ENCODE results near the gene DDX27.
"Not testable (repeated sequence)": the region's sequence is repeated elsewhere in the genome, so short reads cannot be mapped to it uniquely, and the experiment has no call there.

The DDX27 gene

GRCh38 chr20:49207076-49207475 is 12.1 kb upstream of the DDX27 start:
- DNase-seq (ENCODE audit: low spot score) = no peak

- no peak for DNase-seq (ENCODE audit: low spot score)
Observed at GRCh38 chr20:49210101-49210756, 9.0 kb upstream of the DDX27 start.

DNA sequence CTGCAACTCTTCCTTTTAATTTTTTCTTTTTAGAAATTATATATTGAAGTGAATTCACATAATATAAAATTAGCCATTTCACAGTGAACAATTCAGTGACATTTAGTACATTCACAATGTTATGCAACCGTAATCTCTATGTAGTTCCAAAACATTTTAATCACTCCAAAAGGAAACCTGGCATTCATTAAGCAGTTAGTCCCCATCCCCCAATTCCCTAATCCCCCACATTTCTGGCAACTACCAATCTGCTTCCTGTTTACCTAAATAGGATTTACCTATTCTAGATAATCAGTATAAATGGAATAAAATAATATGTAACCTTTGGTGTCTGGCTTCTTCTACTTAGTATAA is 8.5 kb upstream of the DDX27 start:
- DNase-seq (ENCODE audit: low spot score) = no peak

DNA sequence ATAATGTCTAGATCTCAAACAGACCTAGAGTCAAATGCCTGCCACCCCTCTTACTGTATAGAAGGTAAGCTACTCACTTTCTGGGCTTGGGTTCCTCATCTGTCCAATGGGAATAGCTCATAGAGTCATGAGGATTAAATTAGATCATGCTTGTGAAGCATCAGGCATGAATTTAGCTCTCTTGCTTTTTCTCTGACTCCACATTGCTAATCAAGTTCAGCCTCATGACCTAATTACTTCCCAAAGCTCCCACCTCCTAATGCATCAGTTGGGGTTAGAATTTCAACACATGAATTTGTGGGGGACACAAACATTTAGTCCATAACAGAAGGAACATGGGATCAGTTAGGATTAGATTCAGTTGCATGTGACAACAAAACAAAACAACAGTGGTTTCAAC is 4.6 kb upstream of the DDX27 start:
- DNase-seq (ENCODE audit: low spot score) = no peak

DNA sequence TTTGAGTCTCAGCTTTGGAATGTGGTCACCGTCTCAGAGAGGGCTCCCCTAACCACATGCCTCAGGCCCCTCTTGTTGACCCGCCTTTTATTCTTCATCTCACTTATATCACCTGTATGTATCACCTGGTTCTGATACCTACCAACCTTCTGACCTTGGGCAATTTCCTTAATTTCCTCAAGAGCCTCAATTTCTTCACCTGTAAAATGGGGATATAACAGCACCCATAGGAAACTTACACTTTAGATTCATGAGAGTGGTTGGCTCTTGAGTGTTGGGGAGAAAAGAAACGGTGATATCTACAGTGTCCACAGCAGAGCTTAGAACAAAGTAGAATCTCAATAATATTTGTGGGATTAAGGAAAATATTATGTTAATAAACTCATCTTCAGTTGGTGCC is 4.0 kb upstream of the DDX27 start:
- no peak for DNase-seq (ENCODE audit: low spot score)

GRCh38 chr20:49216991-49217578 is 2.1 kb upstream of the DDX27 start:
- peak; percentile 79 for DNase-seq (ENCODE audit: low spot score)

- not testable (repeated sequence) for DNase-seq (ENCODE audit: low spot score)
Observed at GRCh38 chr20:49218739-49219090, 501 bp upstream of the DDX27 start.

DNA sequence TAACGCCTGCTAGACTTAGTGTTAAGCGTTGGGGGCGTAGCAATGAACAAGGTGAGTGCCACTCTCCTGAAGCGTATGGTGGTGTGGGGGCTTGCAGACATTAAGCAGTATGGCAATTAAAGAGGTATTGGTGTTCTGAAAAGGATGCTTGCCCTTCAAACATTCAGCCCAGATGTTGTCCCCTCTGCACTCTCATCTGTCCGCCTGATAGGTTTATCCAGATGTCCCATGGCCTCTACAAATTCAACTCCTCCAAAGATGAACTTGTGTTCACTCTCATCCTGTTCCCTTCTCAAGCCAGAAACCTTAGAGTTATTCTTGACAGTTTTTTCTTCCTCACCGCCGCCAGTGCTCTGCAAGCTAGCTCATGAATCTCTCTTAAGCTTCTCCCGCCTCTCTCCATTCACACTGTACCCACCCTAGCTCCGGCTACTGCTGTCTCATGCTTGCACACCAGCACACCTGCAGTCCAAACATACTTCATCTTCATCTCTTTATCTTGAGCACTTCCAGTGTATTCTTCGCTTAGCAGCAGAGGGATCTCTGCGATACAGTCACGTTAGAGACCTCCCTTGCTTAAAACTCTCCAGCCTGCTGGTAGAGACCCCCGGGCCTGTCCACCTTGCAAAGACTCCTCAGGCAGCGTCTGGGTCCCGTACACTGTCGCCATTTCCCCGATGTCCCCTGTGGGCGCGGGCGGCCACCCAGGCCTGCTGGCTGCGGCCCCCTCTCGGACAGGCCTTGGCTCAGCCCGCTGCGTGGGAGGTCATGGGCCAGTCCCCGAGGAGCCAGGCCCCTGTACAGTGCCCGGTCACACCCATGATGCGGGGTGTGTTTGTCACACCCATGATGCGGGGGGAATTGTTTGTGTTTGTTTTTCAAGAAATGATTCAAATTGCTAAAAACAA is 962 bp downstream of the DDX27 start:
- no peak for DNase-seq (ENCODE audit: low spot score)

GRCh38 chr20:49225896-49226295 is 6.7 kb downstream of the DDX27 start:
- DNase-seq (ENCODE audit: low spot score) = no peak

DNA sequence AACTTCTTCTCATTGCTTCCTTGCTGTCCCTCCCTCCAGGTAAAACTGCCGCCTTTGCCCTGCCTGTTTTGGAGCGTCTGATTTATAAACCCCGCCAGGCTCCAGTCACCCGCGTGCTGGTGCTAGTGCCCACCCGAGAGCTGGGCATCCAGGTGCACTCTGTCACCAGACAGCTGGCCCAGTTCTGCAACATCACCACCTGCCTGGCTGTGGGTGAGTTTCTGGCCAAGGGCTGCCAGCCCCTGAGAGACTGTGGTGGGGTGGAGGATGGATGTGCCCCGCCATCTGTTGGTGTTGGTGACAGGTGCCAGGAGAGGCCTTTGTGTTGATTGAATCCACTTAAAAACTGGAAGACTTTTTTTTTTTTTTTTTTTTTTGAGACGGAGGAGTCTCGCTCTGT is 9.5 kb downstream of the DDX27 start:
- no peak for DNase-seq (ENCODE audit: low spot score)

DNA sequence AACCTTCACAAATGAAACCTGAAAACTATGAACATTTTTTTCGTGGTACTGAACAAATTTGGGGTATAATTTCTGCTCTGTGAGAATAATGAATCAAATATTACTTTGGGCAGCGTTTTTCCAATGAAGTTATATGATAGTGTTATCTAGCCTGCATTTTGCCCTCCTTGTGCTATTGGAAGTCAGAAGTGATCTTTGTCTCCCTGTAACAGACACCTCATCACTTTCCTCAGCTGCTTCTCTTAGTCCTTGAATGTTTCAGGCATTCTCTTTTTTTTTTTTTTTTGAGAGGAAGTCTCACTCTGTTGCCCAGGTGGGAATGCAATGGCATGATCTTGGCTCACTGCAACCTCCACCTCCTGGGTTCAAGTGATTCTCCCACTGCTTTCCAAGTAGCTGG is 10.2 kb downstream of the DDX27 start:
- DNase-seq (ENCODE audit: low spot score) = no peak

DNA sequence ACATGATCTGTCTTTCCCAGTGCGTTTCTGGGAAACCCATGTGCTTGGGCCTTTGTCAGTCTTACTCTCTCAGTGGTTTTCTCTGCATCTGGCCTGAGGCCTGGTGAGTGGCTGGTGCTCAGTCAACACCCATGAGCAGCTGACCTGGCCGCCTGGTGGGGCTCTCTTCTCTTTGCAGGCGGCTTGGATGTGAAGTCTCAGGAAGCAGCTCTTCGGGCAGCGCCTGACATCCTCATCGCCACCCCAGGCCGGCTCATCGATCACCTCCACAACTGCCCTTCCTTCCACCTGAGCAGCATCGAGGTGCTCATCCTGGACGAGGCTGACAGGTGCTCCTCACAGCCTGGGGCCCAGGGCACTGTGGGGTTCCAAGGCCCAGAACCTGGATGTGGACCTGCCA is 10.8 kb downstream of the DDX27 start:
- no peak for DNase-seq (ENCODE audit: low spot score)

GRCh38 chr20:49230561-49231133 is 11.4 kb downstream of the DDX27 start:
- DNase-seq (ENCODE audit: low spot score) = peak; percentile 27

GRCh38 chr20:49231471-49231870 is 12.3 kb downstream of the DDX27 start:
- DNase-seq (ENCODE audit: low spot score) = no peak

- DNase-seq (ENCODE audit: low spot score) = no peak
Observed at GRCh38 chr20:49233226-49233625, 14.0 kb downstream of the DDX27 start.

DNA sequence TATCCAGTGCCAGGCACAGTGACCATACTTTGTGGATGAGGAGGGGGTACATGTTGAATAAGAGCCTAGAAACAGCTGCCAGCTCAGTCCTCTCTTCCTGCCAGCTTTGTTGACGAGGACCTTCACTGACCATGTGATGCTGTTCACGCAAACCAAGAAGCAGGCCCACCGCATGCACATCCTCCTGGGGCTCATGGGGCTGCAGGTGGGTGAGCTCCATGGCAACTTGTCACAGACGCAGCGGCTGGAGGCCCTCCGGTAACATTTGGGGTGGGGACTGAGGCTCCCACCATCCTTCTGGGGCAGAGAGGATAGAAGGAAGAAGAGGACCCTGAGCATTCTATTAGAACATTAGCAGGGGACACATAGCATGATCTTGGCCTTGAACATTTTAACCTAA is 15.6 kb downstream of the DDX27 start:
- no peak for DNase-seq (ENCODE audit: low spot score)

DNA sequence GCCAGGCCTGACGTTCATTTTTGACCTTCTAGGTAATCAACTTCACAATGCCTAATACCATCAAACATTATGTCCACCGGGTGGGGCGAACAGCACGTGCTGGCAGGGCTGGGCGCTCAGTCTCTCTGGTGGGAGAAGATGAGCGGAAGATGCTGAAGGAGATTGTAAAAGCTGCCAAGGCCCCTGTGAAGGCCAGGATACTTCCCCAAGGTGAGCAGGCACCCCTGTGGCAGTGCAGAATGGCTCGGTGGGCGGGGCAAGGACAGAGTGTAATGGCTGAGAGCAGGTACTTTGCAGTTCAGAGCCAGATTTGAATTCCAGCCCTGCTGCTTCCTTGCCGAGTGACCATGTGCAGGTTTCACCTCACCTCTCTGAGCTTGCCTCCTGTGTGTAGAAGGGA is 17.1 kb downstream of the DDX27 start:
- DNase-seq (ENCODE audit: low spot score) = no peak

DNA sequence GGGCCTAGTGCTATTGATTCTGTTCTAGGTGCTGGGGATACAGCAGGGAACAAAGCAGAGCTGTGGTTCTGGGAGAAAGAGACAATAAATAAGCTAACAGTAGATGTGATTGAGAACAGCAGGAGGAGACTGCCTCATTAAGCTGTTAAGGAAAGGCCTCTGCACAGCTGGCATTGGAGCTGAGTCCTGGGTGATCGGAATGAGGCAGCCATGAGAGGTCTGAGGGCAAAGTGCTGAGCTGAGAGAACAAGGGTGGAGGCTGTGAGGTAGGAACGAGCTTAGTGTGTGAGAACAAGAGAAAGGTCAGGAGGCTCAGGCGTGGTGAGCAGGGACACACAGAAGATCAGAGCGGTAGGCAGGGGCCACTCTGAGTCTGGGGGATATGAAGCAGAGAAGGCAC is 18.3 kb downstream of the DDX27 start:
- no peak for DNase-seq (ENCODE audit: low spot score)

DNA sequence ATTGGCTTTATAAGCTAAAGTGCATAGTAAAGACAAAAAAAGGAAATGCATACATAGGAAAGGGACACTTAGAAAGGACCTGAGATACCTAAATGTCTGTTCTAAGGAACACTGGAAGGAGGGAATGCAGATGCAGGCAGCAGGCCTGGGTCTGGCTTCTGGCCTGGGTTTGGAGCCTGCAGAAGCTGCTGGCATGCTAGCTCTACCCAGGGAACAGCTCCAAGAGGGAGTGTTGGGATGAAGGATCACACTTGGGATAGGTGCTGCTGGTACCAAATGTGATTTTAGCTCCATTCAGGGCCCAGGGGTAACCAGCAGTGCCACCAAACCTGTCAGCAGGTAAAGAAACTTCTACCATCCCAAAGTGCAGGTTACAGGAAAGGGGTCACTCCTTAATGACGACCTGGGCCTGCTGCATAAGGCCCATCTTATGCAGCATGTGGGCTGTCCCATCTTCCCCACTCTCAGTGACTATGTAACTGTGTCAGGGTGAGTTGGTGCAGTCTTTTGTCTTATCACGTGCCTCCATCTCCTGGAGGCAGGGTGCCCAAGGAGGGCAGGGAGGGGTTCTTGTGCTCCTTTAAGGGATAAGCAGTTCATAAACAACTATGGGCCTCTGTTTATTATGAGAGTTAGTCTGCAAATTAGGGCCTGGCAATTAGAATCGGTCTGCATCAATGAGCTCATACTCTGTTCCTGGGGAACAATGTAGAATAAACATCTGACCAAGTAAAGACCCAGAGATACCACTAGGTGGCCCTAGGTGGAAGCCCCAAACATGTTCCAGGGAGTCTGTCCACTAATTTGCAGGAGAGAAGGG is 26.9 kb downstream of the DDX27 start:
- DNase-seq (ENCODE audit: low spot score) = peak; percentile 77

DNA sequence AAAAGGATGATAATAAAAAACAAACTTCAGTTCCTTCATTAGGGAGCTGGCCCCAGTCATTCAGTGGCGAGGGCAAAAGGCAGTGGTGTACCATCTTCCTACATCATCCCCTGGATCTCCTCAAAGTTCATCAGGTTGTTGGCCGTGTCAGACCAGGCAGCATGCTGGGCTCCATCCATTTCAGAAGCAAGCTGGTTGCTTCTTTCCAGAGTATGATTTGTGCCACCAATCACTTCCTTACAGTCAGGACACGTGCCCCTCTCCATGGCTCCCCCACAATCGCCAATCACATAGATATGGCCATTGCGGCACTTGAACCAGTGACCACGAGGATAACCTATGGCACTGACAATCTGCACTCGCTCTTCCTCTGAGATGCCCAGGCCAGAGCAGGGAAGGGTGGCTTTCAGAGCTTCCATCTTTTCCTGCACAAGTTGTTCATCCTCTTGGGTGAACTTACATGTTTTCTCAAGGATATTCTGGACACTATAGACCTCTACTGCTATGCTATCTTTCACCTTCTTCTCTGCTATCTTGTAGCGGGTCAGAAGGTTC is 28.0 kb downstream of the DDX27 start:
- DNase-seq (ENCODE audit: low spot score) = no peak

DNA sequence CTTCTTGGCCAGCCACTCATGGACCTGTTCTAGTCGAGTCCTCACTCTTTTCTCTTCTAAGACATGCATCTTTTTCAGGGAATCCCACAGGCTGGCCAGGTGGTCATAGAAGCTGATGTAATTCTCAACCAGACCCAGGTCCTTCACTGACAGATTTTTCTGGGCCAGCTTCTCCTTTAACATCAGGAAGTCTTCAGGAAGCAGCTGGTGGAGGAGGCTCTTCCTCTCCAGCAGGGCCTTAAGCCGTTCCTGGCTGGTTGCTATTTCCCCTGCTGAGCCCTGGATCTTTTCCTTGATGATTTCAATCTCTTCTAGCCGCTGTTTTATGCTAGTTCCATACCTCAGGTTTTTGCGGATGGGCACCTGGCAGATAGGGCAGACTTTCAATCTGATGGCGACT is 28.6 kb downstream of the DDX27 start:
- DNase-seq (ENCODE audit: low spot score) = no peak

- no peak for DNase-seq (ENCODE audit: low spot score)
Observed at GRCh38 chr20:49248301-49248700, 29.1 kb downstream of the DDX27 start.

Measured in AG08395 (cell line).